H1 (cell line): Measurements from ENCODE around the gene GOLIM4. TPM values are rescaled to one million over a fixed set of nuclear protein-coding genes. Genes with fewer than 3 reads are reported as not detected.

Source experiments
- CTCF ChIA-PET: fragments of 300-600 bp; sonication (Branson Sonifier 250); formaldehyde crosslinking; loops from one replicate; lab custom pipeline; 2021; ENCODE audit not compliant: partially characterized antibody; lab: Charles Lee
- POLR2A ChIA-PET: fragments of 300-600 bp; sonication (Branson Sonifier 250); formaldehyde crosslinking; loops from one replicate; lab custom pipeline; 2021; ENCODE audit warnings: inconsistent platforms; ENCODE audit not compliant: partially characterized antibody; lab: Charles Lee
- DNase-seq, 2 experiments: peaks; one replicate each; pipeline versions ENCODE4 v3.0.0 to v3.0.0-alpha.2; 2010 to 2022; ENCODE audit warnings: low spot score in 2 of 2, low read depth in 1 of 2, mixed read lengths in 1 of 2
- FAIRE-seq: peaks from 2 replicates; lab custom pipeline; 2011; peaks lifted over from hg19 to GRCh38; lab: Jason Lieb, UNC
- H2AFZ ChIP-seq: 2 replicates; pipeline ENCODE4 v1.8.1; 2012; ENCODE audit warnings: low read length, inconsistent platforms
- H2AK5ac ChIP-seq: 2 replicates; pipeline ENCODE4 v1.6.1; 2013; ENCODE audit warnings: low read depth, low read length
- H2BK120ac ChIP-seq: replicated peaks from 2 replicates; pipeline ENCODE3; 2013; ENCODE audit warnings: low read depth, low read length, inconsistent platforms
- H2BK12ac ChIP-seq: 2 replicates; pipeline ENCODE4 v1.6.1; 2013; ENCODE audit warnings: low read depth, low read length
- H2BK15ac ChIP-seq: 2 replicates; pipeline ENCODE4 v1.6.1; 2013; ENCODE audit warnings: low read length
- H2BK20ac ChIP-seq: 2 replicates; pipeline ENCODE4 v1.6.1; 2013; ENCODE audit warnings: low read length
- H2BK5ac ChIP-seq: 2 replicates; pipeline ENCODE4 v1.6.1; 2013; ENCODE audit warnings: low read depth, low read length
- H3K14ac ChIP-seq: 2 replicates; pipeline ENCODE4 v1.6.1; 2013; ENCODE audit warnings: inconsistent platforms; ENCODE audit not compliant: insufficient read length
- H3K18ac ChIP-seq: 2 replicates; pipeline ENCODE4 v1.6.1; 2013; ENCODE audit warnings: low read length; ENCODE audit errors: extremely low read depth
- H3K23ac ChIP-seq: 2 replicates; pipeline ENCODE4 v1.6.1; 2013; ENCODE audit warnings: inconsistent platforms; ENCODE audit not compliant: insufficient read length
- H3K23me2 ChIP-seq: 2 replicates; pipeline ENCODE4 v1.6.1; 2013; ENCODE audit warnings: low read depth, low read length
- H3K27ac ChIP-seq: 2 replicates; pipeline ENCODE4 v1.6.1; 2011; ENCODE audit warnings: low read depth, low read length, inconsistent platforms
- H3K27me3 ChIP-seq, 4 experiments: replicated peaks in 1 of 4; 1 replicate in 1 of 4; 2 replicates in 3 of 4; pipeline versions ENCODE4 v1.6.1 to v1.8.1; 2011 to 2013; ENCODE audit warnings: low read length in 3 of 4, mild to moderate bottlenecking in 3 of 4, inconsistent platforms in 2 of 4, mixed read lengths in 2 of 4, moderate library complexity in 1 of 4; ENCODE audit not compliant: control insufficient read depth in 3 of 4, insufficient read depth in 3 of 4; ENCODE audit errors: extremely low read depth in 1 of 4
- H3K36me3 ChIP-seq, 4 experiments: 2 replicates each; pipeline versions ENCODE4 v1.6.1 to v1.8.1; 2011 to 2013; ENCODE audit warnings: mild to moderate bottlenecking in 4 of 4, low read length in 3 of 4, moderate library complexity in 2 of 4, control low read depth in 1 of 4, inconsistent platforms in 1 of 4; ENCODE audit not compliant: insufficient read depth in 4 of 4, control insufficient read depth in 2 of 4
- H3K4ac ChIP-seq: replicated peaks from 2 replicates; pipeline ENCODE3; 2013; ENCODE audit warnings: low read length, low read depth, mixed read lengths, inconsistent platforms; ENCODE audit not compliant: insufficient read length
- H3K4me1 ChIP-seq, 4 experiments: replicated peaks in 1 of 4; 1 replicate in 1 of 4; 2 replicates in 3 of 4; pipeline versions ENCODE4 v1.6.1 to v1.8.1; 2011 to 2013; ENCODE audit warnings: low read length in 3 of 4, inconsistent platforms in 2 of 4, mixed read lengths in 1 of 4; ENCODE audit not compliant: insufficient read depth in 4 of 4, control insufficient read depth in 3 of 4
- H3K4me2 ChIP-seq, 2 experiments: 2 replicates each; pipeline versions ENCODE4 v1.6.1 to v1.8.1; 2011 to 2013; ENCODE audit warnings: low read depth in 2 of 2, low read length in 2 of 2, control low read depth in 1 of 2, inconsistent platforms in 1 of 2, mild to moderate bottlenecking in 1 of 2; ENCODE audit not compliant: insufficient read depth in 1 of 2
- H3K4me3 ChIP-seq, 4 experiments: fragments of 200-600, 300-600 bp in 1 of 4; sonication (generic), shearing (Covaris generic), sonication (Bioruptor Twin) in 1 of 4; 2 replicates each; pipeline versions ENCODE4 v1.5.1 to v1.8.1; 2011 to 2016; ENCODE audit warnings: low read length in 4 of 4, low read depth in 3 of 4, control low read depth in 2 of 4, inconsistent platforms in 2 of 4, mild to moderate bottlenecking in 2 of 4, mixed read lengths in 1 of 4, moderate library complexity in 1 of 4; ENCODE audit not compliant: insufficient read depth in 2 of 4; ENCODE audit errors: extremely low read depth in 1 of 4
- H3K56ac ChIP-seq: replicated peaks from 2 replicates; pipeline ENCODE3; 2013; ENCODE audit warnings: low read depth, mild to moderate bottlenecking, mixed read lengths, low read length, inconsistent platforms; ENCODE audit not compliant: insufficient read length
- H3K79me1 ChIP-seq: 2 replicates; pipeline ENCODE4 v1.6.1; 2013; ENCODE audit warnings: low read depth, low read length, control low read depth
- H3K79me2 ChIP-seq, 2 experiments: 2 replicates each; pipeline versions ENCODE4 v1.6.1 to v1.8.1; 2012 to 2013; ENCODE audit warnings: low read length in 2 of 2, mild to moderate bottlenecking in 2 of 2, inconsistent platforms in 1 of 2; ENCODE audit not compliant: insufficient read depth in 2 of 2, control insufficient read depth in 1 of 2
- H3K9ac ChIP-seq, 4 experiments: replicated peaks in 1 of 4; 1 replicate in 1 of 4; 2 replicates in 3 of 4; pipeline versions ENCODE4 v1.6.1 to v1.8.1; 2011 to 2013; ENCODE audit warnings: low read depth in 3 of 4, low read length in 3 of 4, control low read depth in 2 of 4, mild to moderate bottlenecking in 2 of 4, moderate library complexity in 2 of 4, inconsistent platforms in 1 of 4; ENCODE audit errors: extremely low read depth in 1 of 4
- H3K9me3 ChIP-seq, 2 experiments: 2 replicates each; pipeline versions ENCODE4 v1.6.1 to v1.8.1; 2012 to 2013; ENCODE audit warnings: mild to moderate bottlenecking in 2 of 2, moderate library complexity in 2 of 2, control low read depth in 1 of 2, inconsistent platforms in 1 of 2, low read depth in 1 of 2, low read length in 1 of 2, mixed read lengths in 1 of 2; ENCODE audit not compliant: insufficient read depth in 2 of 2
- H4K20me1 ChIP-seq, 2 experiments: replicated peaks in 1 of 2; 2 replicates each; pipeline versions ENCODE3 to v1.8.1; 2011 to 2013; ENCODE audit warnings: inconsistent platforms in 2 of 2, low read length in 2 of 2, mild to moderate bottlenecking in 1 of 2; ENCODE audit not compliant: insufficient read depth in 2 of 2, control insufficient read depth in 1 of 2
- H4K5ac ChIP-seq: 2 replicates; pipeline ENCODE4 v1.6.1; 2013; ENCODE audit warnings: low read length, low read depth, mixed read lengths, inconsistent platforms; ENCODE audit not compliant: insufficient read length
- H4K8ac ChIP-seq: 2 replicates; pipeline ENCODE4 v1.8.0; 2013; ENCODE audit warnings: mild to moderate bottlenecking, moderate library complexity, low read length, inconsistent platforms; ENCODE audit not compliant: insufficient read depth; ENCODE audit errors: extremely low read depth
- H4K91ac ChIP-seq: replicated peaks from 2 replicates; pipeline ENCODE3; 2013; ENCODE audit warnings: low read length, mixed read lengths, inconsistent platforms; ENCODE audit not compliant: insufficient read length
- GABPA ChIP-seq: IDR thresholded peaks from 2 replicates; pipeline ENCODE4 v1.6.1; 2011; ENCODE audit warnings: mild to moderate bottlenecking, low read length, moderate library complexity, borderline replicate concordance; ENCODE audit not compliant: insufficient read depth
- KDM5A ChIP-seq: fragments of 200-600 bp; IDR thresholded peaks from 2 replicates; pipeline ENCODE4 v1.7.1; 2012; ENCODE audit warnings: mild to moderate bottlenecking, low read length, inconsistent platforms, mixed read lengths
- MAX ChIP-seq: IDR thresholded peaks from 2 replicates; pipeline ENCODE4 v1.6.1; 2012; ENCODE audit warnings: inconsistent platforms
- NANOG ChIP-seq: IDR thresholded peaks from 2 replicates; pipeline ENCODE4 v1.6.1; 2011; ENCODE audit warnings: low read length, low read depth, mild to moderate bottlenecking, inconsistent platforms; ENCODE audit not compliant: insufficient read depth, poor library complexity, severe bottlenecking
- PHF8 ChIP-seq: fragments of 200-600 bp; sonication (generic); conservative IDR thresholded peaks from 2 replicates; pipeline ENCODE4 v1.7.1; 2012; ENCODE audit warnings: low read depth, mild to moderate bottlenecking, inconsistent platforms, low read length, moderate library complexity
- RAD21 ChIP-seq, 2 experiments: IDR thresholded peaks in 1 of 2; conservative IDR thresholded peaks in 1 of 2; 2 replicates each; pipeline ENCODE4 v1.6.1; 2011; ENCODE audit warnings: low read depth in 2 of 2, low read length in 2 of 2, improper control_type of control experiment in 1 of 2, inconsistent platforms in 1 of 2, mild to moderate bottlenecking in 1 of 2, moderate library complexity in 1 of 2
- SIRT6 ChIP-seq: IDR thresholded peaks from one replicate; pipeline ENCODE4 v1.7.1; 2012; ENCODE audit warnings: low read length, inconsistent platforms
- TEAD4 ChIP-seq: IDR thresholded peaks from 2 replicates; pipeline ENCODE4 v1.6.1; 2012; ENCODE audit warnings: low read depth, low read length, inconsistent platforms, mixed read lengths
- WGBS, 2 experiments: shearing (Covaris generic) in 1 of 2; methylation state at CpG; one replicate each; pipeline versions ENCODE4 v1.1.6 to v1.1.7; 2013 to 2015; ENCODE audit warnings: low lambda C conversion rate in 2 of 2, mixed read lengths in 2 of 2, inconsistent platforms in 1 of 2, low coverage in 1 of 2, missing lambda C conversion rate in 1 of 2; ENCODE audit not compliant: insufficient replicate concordance in 2 of 2, insufficient coverage in 1 of 2, insufficient read length in 1 of 2; ENCODE audit errors: extremely low coverage in 1 of 2, missing lambda C conversion rate in 1 of 2; 5-methylcytosine and 5-hydroxymethylcytosine counted together
- polyA plus RNA-seq, 7 experiments: library from polyadenylated mRNA; depleted of rRNA in 3 of 7; stranded (reverse) in 5 of 7; unstranded in 2 of 7; fragments of >200 nt in 5 of 7; fragments of 200-250 nt in 2 of 7; gene quantifications; 1 replicate in 5 of 7; 2 replicates in 1 of 7; 4 replicates in 1 of 7; pipeline versions ENCODE4 v1.2.1 to v1.2.3, GENCODE V29; 2011 to 2013; ENCODE audit warnings: missing spikeins in 2 of 7, mixed read lengths in 2 of 7
- total RNA-seq: library from RNA; stranded (reverse); fragmentation: NEBNext Ultra II Directional; extraction: Animal tissue kit (Norgen Biotek cat#: 25700); gene quantifications from 2 replicates; pipeline ENCODE4 v1.2.1, GENCODE V29; 2021

GOLIM4 gene
- total and polyA plus RNA-seq, 2 of the 8 experiments (the other 6 are each of a cell fraction or from before 2014, with no cell fraction given), result 5.6 to 29.7 TPM

- Histone ChIP-seq H4K20me1 (no peaks in the 10 kb centered on the region), H3K27ac (no peak overlapping the region), H4K91ac (no peak overlapping the region), H3K23me2 (no peaks in the 10 kb centered on the region), H3K4ac (no peak overlapping the region), H2BK15ac (no peak overlapping the region), H3K56ac (no peak overlapping the region), H2AFZ (no peak overlapping the region), H3K9ac (no peak overlapping the region), H2BK120ac (no peak overlapping the region), H2BK20ac (no peak overlapping the region), H3K79me2 (0 out of 4 replicates have a peak, but pooled peaks cover 0 to 6% of the 10 kb centered on the region in 2 experiments), H3K4me3 (no peak overlapping the region), H4K5ac (no peak overlapping the region), H3K4me2 (no peak overlapping the region), H2BK5ac (no peak overlapping the region), H4K8ac (no peak overlapping the region), H3K79me1 (no peaks in the 10 kb centered on the region), H3K4me1 (peaks cover 2 to 5% (median 4%) of the 10 kb centered on the region in 4 experiments; a peak in 4 of 7 replicates), H3K23ac (no peak overlapping the region), H3K14ac (no peak overlapping the region), H3K9me3 (no peaks in the 10 kb centered on the region), H3K27me3 (no peaks in the 10 kb centered on the region), H2BK12ac (no peak overlapping the region), H2AK5ac (no peak overlapping the region), H3K36me3 (no peaks in the 10 kb centered on the region), H3K18ac (no peak overlapping the region)
- ChIA-PET POLR2A (no interaction called here), CTCF (no interaction called here)
- TF ChIP-seq TEAD4 (no peak), MAX (no peak), KDM5A (no peak), SIRT6 (no peak), GABPA (no peak), RAD21 (IDR thresholded peaks at IDR 0.05 in 1 of 2, conservative IDR thresholded peaks at IDR 0.05 in 1 of 2; ENCODE audit: low read depth in 2 of 2, low read length in 2 of 2) (no peak), PHF8 (no peak), NANOG (no peak)
- WGBS, 2 experiments, result 90% methylated on average over 2 of the region's 2 CpGs; no CpG with 5 or more reads in 1 of the 2 experiments
- no peak for DNase-seq
- FAIRE-seq, result no peak
Observed at GRCh38 chr3:168068346-168068745, 27.4 kb downstream of the GOLIM4 start.
